Caco-2 (cell line): Measurements from ENCODE around the gene COL4A2. TPM values are rescaled to one million over a fixed set of nuclear protein-coding genes. Genes with fewer than 3 reads are reported as not detected.
"Not testable (repeated sequence)": the region's sequence is repeated elsewhere in the genome, so short reads cannot be mapped to it uniquely, and the experiment has no call there.

ENCODE experiments used
- BruUV-seq: library from RNA; stranded (reverse); fragments of 400-500 nt; replicated peaks from 2 replicates; lab custom pipeline; 2021; lab: Mats Ljungman, UMichigan
- CTCF ChIA-PET: fragments of 300-600 bp; sonication (Branson Sonifier 250); formaldehyde crosslinking; loops from one replicate; lab custom pipeline; 2022; ENCODE audit warnings: antibody characterized with exemption; lab: Charles Lee
- POLR2A ChIA-PET: fragments of 300-600 bp; sonication (Branson Sonifier 250); formaldehyde crosslinking; loops from one replicate; lab custom pipeline; 2022; ENCODE audit warnings: antibody characterized with exemption; lab: Charles Lee
- DNase-seq, 2 experiments: peaks; one replicate each; pipeline versions ENCODE4 v3.0.0 to v3.0.0-alpha.2; 2020 to 2022
- H3K27me3 ChIP-seq: replicated peaks from 2 replicates; pipeline ENCODE4 v1.6.0; 2011; ENCODE audit warnings: low read length; ENCODE audit not compliant: control insufficient read depth, insufficient read depth
- H3K36me3 ChIP-seq: 2 replicates; pipeline ENCODE4 v1.5.1; 2011; ENCODE audit warnings: low read length; ENCODE audit not compliant: control insufficient read depth, insufficient read depth
- H3K4me1 ChIP-seq: fragments of 250-450 bp; sonication (Bioruptor Pico); 2 replicates; pipeline ENCODE4 v1.5.1; 2020; ENCODE audit warnings: mild to moderate bottlenecking
- H3K4me3 ChIP-seq: 2 replicates; pipeline ENCODE4 v1.5.1; 2011; ENCODE audit warnings: low read depth, mild to moderate bottlenecking, control low read depth, low read length
- H3K9me3 ChIP-seq: fragments of 250-450 bp; sonication (Bioruptor Pico); 2 replicates; pipeline ENCODE4 v1.5.1; 2020; ENCODE audit warnings: mild to moderate bottlenecking, moderate library complexity
- H3K27ac Mint-ChIP-seq: one replicate; pipeline ENCODE4 v1.8.0; 2022; ENCODE audit warnings: mixed read lengths; ENCODE audit not compliant: unreplicated experiment
- H3K27me3 Mint-ChIP-seq: one replicate; pipeline ENCODE4 v1.8.0; 2022; ENCODE audit warnings: mixed read lengths; ENCODE audit not compliant: insufficient read depth, unreplicated experiment
- H3K36me3 Mint-ChIP-seq: one replicate; pipeline ENCODE4 v1.8.0; 2022; ENCODE audit warnings: mild to moderate bottlenecking, mixed read lengths; ENCODE audit not compliant: insufficient read depth, unreplicated experiment
- H3K4me1 Mint-ChIP-seq: one replicate; pipeline ENCODE4 v1.8.0; 2022; ENCODE audit warnings: low read depth, mixed read lengths; ENCODE audit not compliant: unreplicated experiment
- H3K4me3 Mint-ChIP-seq: one replicate; pipeline ENCODE4 v1.8.0; 2022; ENCODE audit warnings: mild to moderate bottlenecking, moderate library complexity, mixed read lengths; ENCODE audit not compliant: unreplicated experiment
- H3K9me3 Mint-ChIP-seq: one replicate; pipeline ENCODE4 v1.8.0; 2022; ENCODE audit warnings: mixed read lengths; ENCODE audit not compliant: unreplicated experiment
- CTCF ChIP-seq, 2 experiments: fragments of 200-600 bp in 1 of 2; IDR thresholded peaks; 1 replicate in 1 of 2; 2 replicates in 1 of 2; pipeline versions ENCODE4 v1.5.1 to v1.8.0; 2011 to 2022; ENCODE audit warnings: antibody characterized with exemption in 1 of 2, control low read depth in 1 of 2, inconsistent platforms in 1 of 2, low read depth in 1 of 2, low read length in 1 of 2, mild to moderate bottlenecking in 1 of 2, moderate library complexity in 1 of 2; ENCODE audit not compliant: insufficient read depth in 1 of 2, severe bottlenecking in 1 of 2, unreplicated experiment in 1 of 2
- intact Hi-C: fragments of 100-400 bp; cut with micrococcal nuclease; formaldehyde crosslinking; loops from one replicate; pipeline ENCODE4 v1.10.0; 2022; ENCODE audit not compliant: unreplicated experiment
- total RNA-seq: library from RNA; stranded (reverse); gene quantifications from 2 replicates; pipeline ENCODE4 v1.2.3, GENCODE V29; 2022

COL4A2 gene
- total RNA-seq, 1 experiment from 2014 or later = 19.2 TPM

- BruUV-seq = no TSS peak
- Mint-ChIP-seq H3K27ac (peak overlapping the region; percentile 95), H3K4me3 (peak overlapping the region; percentile 51), H3K9me3 (peaks cover 9% of the 10 kb centered on the region), H3K36me3 (peaks cover 22% of the 10 kb centered on the region), H3K27me3 (no peaks in the 10 kb centered on the region), H3K4me1 (peaks cover 25% of the 10 kb centered on the region)
- peak; percentile 89 to 95 for DNase-seq
- Histone ChIP-seq H3K27me3 (no peaks in the 10 kb centered on the region), H3K36me3 (no peaks in the 10 kb centered on the region), H3K4me3 (no peak overlapping the region), H3K4me1 (peaks cover 45% of the 10 kb centered on the region), H3K9me3 (peaks cover 9% of the 10 kb centered on the region; the same call in 1 of the 2 replicates)
- CTCF ChIA-PET = no interaction called here
- TF ChIP-seq CTCF (IDR thresholded peaks at IDR 0.05; ENCODE audit: insufficient read depth in 1 of 2, low read depth in 1 of 2, low read length in 1 of 2, severe bottlenecking in 1 of 2, unreplicated experiment in 1 of 2) = no peak
- POLR2A ChIA-PET = interaction anchor here (1.1 kb wide), 1 partner anchor 22 kb away, joined by 3 read pairs; no protein-coding TSS in a partner anchor
- intact Hi-C loops = loop anchor here (1.0 kb wide), 2 partner anchors 22 to 42 kb away; no protein-coding TSS in a partner anchor
These were observed 178.5 kb downstream of the COL4A2 start for GRCh38 chr13:110485604-110486003.

DNA sequence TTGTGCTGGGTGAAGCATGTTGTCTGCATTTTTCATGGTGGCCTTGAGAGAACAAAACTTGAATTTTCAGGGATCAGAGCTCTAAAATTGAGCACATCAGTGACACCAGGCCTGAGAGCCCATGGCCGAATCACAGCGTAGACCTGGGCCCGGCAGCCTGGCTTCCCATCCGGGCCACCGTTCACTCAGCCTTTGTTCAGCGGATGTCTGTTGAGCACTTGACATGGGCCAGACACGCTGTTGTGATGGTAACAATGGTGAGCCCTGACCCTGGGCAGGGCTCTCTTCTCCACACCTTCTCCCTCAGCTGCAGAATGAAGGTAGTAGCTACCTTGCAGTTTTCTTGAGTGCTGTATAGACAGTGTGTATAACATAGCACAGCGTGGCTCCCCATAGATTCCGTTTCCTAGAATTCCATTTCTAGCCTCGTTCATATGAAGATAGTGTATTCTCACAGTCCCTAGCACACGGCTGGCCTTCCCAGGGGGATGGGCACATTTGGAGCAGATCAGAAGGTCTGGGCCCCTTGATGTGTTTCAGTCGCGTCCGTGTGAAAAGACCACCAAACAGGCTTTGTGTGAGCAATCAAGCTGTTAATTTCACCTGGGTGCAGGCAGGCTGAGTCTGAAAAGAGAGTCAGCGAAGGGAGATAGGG, 179.1 kb downstream of the COL4A2 start:
- TF ChIP-seq CTCF (IDR thresholded peaks at IDR 0.05; ENCODE audit: insufficient read depth in 1 of 2, low read depth in 1 of 2, low read length in 1 of 2, severe bottlenecking in 1 of 2, unreplicated experiment in 1 of 2) = no peak
- Histone ChIP-seq H3K9me3 (peaks cover 9% of the 10 kb centered on the region; the same call in 1 of the 2 replicates), H3K36me3 (no peaks in the 10 kb centered on the region), H3K27me3 (no peaks in the 10 kb centered on the region), H3K4me1 (peaks cover 45% of the 10 kb centered on the region), H3K4me3 (no peak overlapping the region)
- Mint-ChIP-seq H3K4me3 (peak overlapping the region; percentile 51), H3K4me1 (peaks cover 25% of the 10 kb centered on the region), H3K27ac (peak overlapping the region; percentile 95), H3K9me3 (peaks cover 9% of the 10 kb centered on the region), H3K27me3 (no peaks in the 10 kb centered on the region), H3K36me3 (peaks cover 22% of the 10 kb centered on the region)
- DNase-seq = no peak
- BruUV-seq = TSS peak; percentile 81
- POLR2A ChIA-PET = interaction anchor here (1.1 kb wide), 1 partner anchor 21 kb away, joined by 3 read pairs; no protein-coding TSS in a partner anchor
- intact Hi-C loops = loop anchor here (1.0 kb wide), 1 partner anchor 41 kb away; no protein-coding TSS in a partner anchor
- CTCF ChIA-PET = no interaction called here

GRCh38 chr13:110486880-110487279, 179.8 kb downstream of the COL4A2 start:
- H3K27me3 ChIP-seq, DNase-seq, H3K9me3 Mint-ChIP-seq, H3K9me3 ChIP-seq, POLR2A ChIA-PET, H3K27me3 Mint-ChIP-seq, H3K4me3 ChIP-seq, CTCF ChIA-PET, H3K36me3 ChIP-seq, BruUV-seq: not testable (repeated sequence)
- H3K4me1 Mint-ChIP-seq = peaks cover 25% of the 10 kb centered on the region
- intact Hi-C loops = loop anchor here (1.0 kb wide), 1 partner anchor 40 kb away; no protein-coding TSS in a partner anchor
- peak overlapping the region; percentile 51 for H3K4me3 Mint-ChIP-seq
- peak overlapping the region; percentile 95 for H3K27ac Mint-ChIP-seq
- peaks cover 45% of the 10 kb centered on the region for H3K4me1 ChIP-seq
- peaks cover 22% of the 10 kb centered on the region for H3K36me3 Mint-ChIP-seq
